OCI-LY1 (cell line): ENCODE results near the gene TOP3B.

Experiments
- H2AFZ ChIP-seq: fragments of 200-600 bp; sonication (generic), shearing (Covaris generic); 2 replicates; pipeline ENCODE4 v1.6.0; 2014; ENCODE audit warnings: antibody characterized with exemption, mild to moderate bottlenecking, low read length
- H3F3A ChIP-seq: fragments of 200-600 bp; sonication (generic), shearing (Covaris generic); 2 replicates; pipeline ENCODE4 v1.6.0; 2014; ENCODE audit warnings: mild to moderate bottlenecking, antibody characterized with exemption, low read length, moderate library complexity; ENCODE audit not compliant: insufficient read depth
- H3K27ac ChIP-seq: fragments of 200-600 bp; sonication (generic); 2 replicates; pipeline ENCODE4 v1.5.1; 2014; ENCODE audit warnings: low read length, mixed run types, mild to moderate bottlenecking, low read depth; ENCODE audit not compliant: poor library complexity, severe bottlenecking
- H3K27me3 ChIP-seq: fragments of 200-600 bp; sonication (generic); 2 replicates; pipeline ENCODE4 v1.6.0; 2014; ENCODE audit warnings: antibody characterized with exemption, mild to moderate bottlenecking, low read length, moderate library complexity; ENCODE audit not compliant: insufficient read depth
- H3K36me3 ChIP-seq: fragments of 200-600 bp; sonication (generic); 2 replicates; pipeline ENCODE4 v1.6.1; 2014; ENCODE audit warnings: mild to moderate bottlenecking, antibody characterized with exemption, low read length, moderate library complexity, mixed read lengths; ENCODE audit not compliant: insufficient read depth
- H3K4me1 ChIP-seq: fragments of 200-600 bp; sonication (generic); 2 replicates; pipeline ENCODE4 v1.5.1; 2014; ENCODE audit warnings: mild to moderate bottlenecking, low read length, moderate library complexity; ENCODE audit not compliant: insufficient read depth, severe bottlenecking
- H3K4me2 ChIP-seq: fragments of 200-600 bp; sonication (generic), shearing (Covaris generic); 2 replicates; pipeline ENCODE4 v1.6.1; 2014; ENCODE audit warnings: low read length
- H3K4me3 ChIP-seq: fragments of 200-600 bp; sonication (generic); 2 replicates; pipeline ENCODE4 v1.5.1; 2014; ENCODE audit warnings: low read length, low read depth, mild to moderate bottlenecking, mixed read lengths; ENCODE audit not compliant: poor library complexity, severe bottlenecking
- H3K79me2 ChIP-seq: fragments of 200-600 bp; shearing (Covaris generic); 2 replicates; pipeline ENCODE4 v1.6.1; 2016; ENCODE audit warnings: mixed run types, low read length, mixed read lengths; ENCODE audit not compliant: insufficient read depth
- H3K9ac ChIP-seq: fragments of 200-600 bp; sonication (generic), shearing (Covaris generic); 2 replicates; pipeline ENCODE4 v1.6.1; 2014; ENCODE audit warnings: mild to moderate bottlenecking, low read length, mixed read lengths
- H3K9me2 ChIP-seq: fragments of 200-600 bp; sonication (generic), shearing (Covaris generic); 2 replicates; pipeline ENCODE4 v1.6.1; 2014; ENCODE audit warnings: low read depth, mild to moderate bottlenecking, low read length, mixed read lengths
- H3K9me3 ChIP-seq: fragments of 200-600 bp; shearing (Covaris generic); 2 replicates; pipeline ENCODE4 v1.6.1; 2014; ENCODE audit warnings: low read length, mixed read lengths
- H4K20me1 ChIP-seq: fragments of 200-600 bp; sonication (generic), shearing (Covaris generic); 2 replicates; pipeline ENCODE4 v1.6.0; 2016; ENCODE audit warnings: mild to moderate bottlenecking, low read length; ENCODE audit not compliant: insufficient read depth
- EZH2 ChIP-seq: fragments of 200-600 bp; sonication (generic), shearing (Covaris generic); IDR thresholded peaks from 2 replicates; pipeline ENCODE4 v1.8.0; 2017; ENCODE audit warnings: borderline replicate concordance, mixed run types, mild to moderate bottlenecking, antibody characterized with exemption, low read length, moderate library complexity, mixed read lengths
- TF ChIP-seq, protein P1 (sequence below): fragments of 200-600 bp; sonication (generic), shearing (Covaris generic); IDR thresholded peaks from 2 replicates; pipeline ENCODE4 v1.5.1; 2017; ENCODE audit warnings: mild to moderate bottlenecking, antibody characterized with exemption, low read length, moderate library complexity, mixed read lengths

Gene TOP3B

DNA sequence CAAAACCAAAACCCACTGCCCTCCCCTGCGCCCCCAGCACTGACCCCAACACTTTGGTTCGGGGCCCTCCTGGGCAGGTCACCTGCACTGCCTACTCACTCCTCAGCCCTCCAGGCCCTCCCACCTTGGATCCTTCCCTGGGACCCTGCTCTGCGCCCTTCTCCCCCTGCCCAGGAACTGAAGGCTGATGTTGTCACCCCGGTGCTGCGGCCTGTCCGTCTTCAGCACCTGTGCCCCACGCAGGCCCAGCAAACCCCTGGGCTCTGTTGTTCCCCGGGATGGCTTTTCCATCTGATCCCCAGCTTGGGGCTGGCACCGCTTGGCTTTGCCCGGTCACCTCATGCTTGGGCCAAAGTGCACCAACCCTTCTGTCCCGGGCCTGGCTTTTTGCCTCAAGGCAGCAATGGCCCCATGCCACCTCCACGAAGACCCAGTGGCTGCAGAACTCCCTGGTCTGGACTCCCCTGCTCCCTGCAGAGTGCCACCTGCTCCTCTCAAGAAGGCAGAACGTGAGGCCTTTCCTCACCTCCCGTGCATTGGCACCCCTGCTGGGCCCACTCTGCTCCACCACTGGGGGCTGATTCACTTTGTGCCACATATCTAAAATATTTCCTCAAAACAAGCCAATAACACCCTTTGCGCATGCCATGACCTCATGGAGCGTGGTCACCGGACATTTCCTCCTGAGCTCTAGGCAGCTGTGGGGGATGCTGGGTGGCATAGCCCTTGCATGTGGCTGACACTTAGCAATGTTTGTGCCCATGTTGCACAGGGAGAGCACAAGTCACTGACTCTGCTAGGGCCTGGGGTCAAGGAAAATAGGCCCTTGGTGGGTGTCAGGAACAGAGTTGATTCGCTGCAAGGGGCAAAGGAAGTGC is 38.8 kb downstream of the TOP3B start:
- H3K36me3 ChIP-seq, result no peaks in the 10 kb centered on the region
- H3K9me2 ChIP-seq, result no peaks in the 10 kb centered on the region
- no peak overlapping the region for H2AFZ ChIP-seq
- no peaks in the 10 kb centered on the region for H3F3A ChIP-seq
- H4K20me1 ChIP-seq, result no peaks in the 10 kb centered on the region
- H3K4me2 ChIP-seq, result no peak overlapping the region
- no peak overlapping the region for H3K27ac ChIP-seq
- H3K9me3 ChIP-seq, result no peaks in the 10 kb centered on the region
- H3K9ac ChIP-seq, result no peak overlapping the region
- TF ChIP-seq, protein P1, sequence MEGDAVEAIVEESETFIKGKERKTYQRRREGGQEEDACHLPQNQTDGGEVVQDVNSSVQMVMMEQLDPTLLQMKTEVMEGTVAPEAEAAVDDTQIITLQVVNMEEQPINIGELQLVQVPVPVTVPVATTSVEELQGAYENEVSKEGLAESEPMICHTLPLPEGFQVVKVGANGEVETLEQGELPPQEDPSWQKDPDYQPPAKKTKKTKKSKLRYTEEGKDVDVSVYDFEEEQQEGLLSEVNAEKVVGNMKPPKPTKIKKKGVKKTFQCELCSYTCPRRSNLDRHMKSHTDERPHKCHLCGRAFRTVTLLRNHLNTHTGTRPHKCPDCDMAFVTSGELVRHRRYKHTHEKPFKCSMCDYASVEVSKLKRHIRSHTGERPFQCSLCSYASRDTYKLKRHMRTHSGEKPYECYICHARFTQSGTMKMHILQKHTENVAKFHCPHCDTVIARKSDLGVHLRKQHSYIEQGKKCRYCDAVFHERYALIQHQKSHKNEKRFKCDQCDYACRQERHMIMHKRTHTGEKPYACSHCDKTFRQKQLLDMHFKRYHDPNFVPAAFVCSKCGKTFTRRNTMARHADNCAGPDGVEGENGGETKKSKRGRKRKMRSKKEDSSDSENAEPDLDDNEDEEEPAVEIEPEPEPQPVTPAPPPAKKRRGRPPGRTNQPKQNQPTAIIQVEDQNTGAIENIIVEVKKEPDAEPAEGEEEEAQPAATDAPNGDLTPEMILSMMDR, result no peak
- TF ChIP-seq EZH2, result no peak
- H3K4me1 ChIP-seq, result peaks cover 8% of the 10 kb centered on the region
- no peaks in the 10 kb centered on the region for H3K27me3 ChIP-seq
- no peaks in the 10 kb centered on the region for H3K79me2 ChIP-seq
- no peak overlapping the region for H3K4me3 ChIP-seq

DNA sequence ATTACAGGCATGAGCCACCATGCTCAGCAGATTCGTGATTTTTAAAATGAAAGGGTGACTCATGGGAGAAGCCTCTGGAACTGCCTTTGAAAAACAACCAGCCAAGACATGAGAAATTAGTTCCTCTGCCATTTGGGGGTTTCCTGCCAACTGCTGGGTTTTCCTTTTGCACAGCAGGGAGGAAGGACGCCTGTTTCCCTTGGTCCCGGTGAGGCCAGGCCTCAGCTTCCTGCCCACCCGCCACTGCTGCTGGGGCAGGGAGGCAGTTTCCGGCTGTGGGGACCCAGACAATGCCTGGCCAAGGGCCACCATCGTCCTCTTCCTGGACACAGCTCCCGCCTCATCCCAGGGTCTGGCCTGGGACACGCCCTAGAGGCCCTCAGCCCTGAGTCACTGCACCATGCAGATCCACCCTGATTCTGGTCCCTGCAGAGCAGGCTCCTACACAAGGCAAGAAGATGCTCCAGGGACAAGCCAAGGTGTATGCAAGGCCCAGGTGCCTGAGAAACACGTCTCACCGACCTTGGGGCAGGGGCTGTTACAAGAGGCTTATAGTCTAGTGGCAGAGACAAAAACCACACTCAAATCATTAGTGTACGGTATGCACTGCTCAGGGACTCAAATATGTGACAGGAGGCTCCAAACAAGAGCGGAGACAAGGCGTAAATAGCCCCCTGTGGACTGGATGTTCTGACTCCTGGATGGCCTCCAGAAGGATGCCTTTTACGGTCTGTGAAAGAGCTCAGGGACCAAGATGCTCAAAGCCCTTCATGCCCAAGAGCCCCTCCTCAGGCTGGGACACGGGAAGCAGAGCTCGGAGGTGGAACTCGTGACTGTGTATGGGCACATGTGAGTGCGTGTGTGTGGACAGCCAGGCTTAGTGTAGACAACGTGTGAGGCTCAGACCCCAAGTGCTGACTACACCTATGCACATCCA is 39.9 kb downstream of the TOP3B start:
- Histone ChIP-seq H3K79me2 (no peaks in the 10 kb centered on the region), H3K27ac (no peak overlapping the region), H3F3A (no peaks in the 10 kb centered on the region), H4K20me1 (no peaks in the 10 kb centered on the region), H3K4me3 (no peak overlapping the region), H3K9me3 (no peaks in the 10 kb centered on the region), H3K27me3 (no peaks in the 10 kb centered on the region), H3K4me1 (peaks cover 18% of the 10 kb centered on the region), H2AFZ (no peak overlapping the region), H3K36me3 (no peaks in the 10 kb centered on the region), H3K9me2 (no peaks in the 10 kb centered on the region), H3K9ac (no peak overlapping the region), H3K4me2 (no peak overlapping the region)
- TF ChIP-seq EZH2, result no peak
- TF ChIP-seq, protein P1, result no peak

DNA sequence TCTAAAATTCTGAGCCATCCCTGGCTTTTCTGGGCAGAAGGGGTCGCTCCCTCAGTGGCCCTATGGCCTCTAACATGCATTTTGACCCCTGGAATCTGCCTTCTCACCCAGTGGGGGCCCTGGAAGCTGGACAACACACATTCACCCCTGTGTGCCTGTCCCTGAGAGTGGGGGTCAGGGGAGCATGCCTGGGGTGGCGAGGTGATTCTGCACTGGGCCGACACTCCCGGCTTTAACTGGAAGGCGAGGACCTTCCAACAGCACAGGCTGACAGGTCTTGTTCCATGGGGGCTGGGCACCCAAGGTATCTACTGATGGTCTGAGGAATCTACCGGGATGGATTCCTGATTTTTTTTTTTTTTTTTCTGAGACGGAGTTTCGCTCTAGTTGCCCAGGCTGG is 40.7 kb downstream of the TOP3B start:
- Histone ChIP-seq H3K4me2 (no peak overlapping the region), H3K9me3 (no peaks in the 10 kb centered on the region), H3K27ac (no peak overlapping the region), H3K79me2 (no peaks in the 10 kb centered on the region), H3K36me3 (no peaks in the 10 kb centered on the region), H4K20me1 (no peaks in the 10 kb centered on the region), H3K9ac (no peak overlapping the region), H3F3A (no peaks in the 10 kb centered on the region), H2AFZ (no peak overlapping the region), H3K4me3 (no peak overlapping the region), H3K27me3 (no peaks in the 10 kb centered on the region), H3K9me2 (no peaks in the 10 kb centered on the region), H3K4me1 (peaks cover 21% of the 10 kb centered on the region)
- TF ChIP-seq EZH2, result no peak
- TF ChIP-seq, protein P1, result no peak
